Neural cell (in vitro differentiated cells): ENCODE measurements around the gene DENND4C.
"Not testable (repeated sequence)": the region's sequence is repeated elsewhere in the genome, so short reads cannot be mapped to it uniquely, and the experiment has no call there.

ENCODE experiments used
- EP300 ChIP-seq: fragments of 450-650 bp; conservative IDR thresholded peaks from 2 replicates; pipeline ENCODE4 v1.6.1; 2014; ENCODE audit warnings: antibody characterized with exemption, mild to moderate bottlenecking, moderate library complexity; ENCODE audit not compliant: poor library complexity, severe bottlenecking
- EZH2 ChIP-seq: fragments of 200-600, 300-800 bp; shearing (Covaris generic), sonication (generic); IDR thresholded peaks from 2 replicates; pipeline ENCODE4 v1.6.1; 2014; ENCODE audit warnings: antibody characterized with exemption, low read length, borderline replicate concordance, mild to moderate bottlenecking; ENCODE audit not compliant: insufficient read depth, poor library complexity, severe bottlenecking
- POLR2AphosphoS5 ChIP-seq: IDR thresholded peaks from 2 replicates; pipeline ENCODE4 v1.6.1; 2012
- RAD21 ChIP-seq: fragments of 450-650 bp; conservative IDR thresholded peaks from 2 replicates; pipeline ENCODE4 v1.6.1; 2014; ENCODE audit warnings: antibody characterized with exemption, mild to moderate bottlenecking, moderate library complexity
- TAF1 ChIP-seq: IDR thresholded peaks from 2 replicates; pipeline ENCODE4 v1.6.1; 2012; ENCODE audit warnings: low read depth
- TF ChIP-seq, protein P1 (sequence below): fragments of 450-650 bp; IDR thresholded peaks from 2 replicates; pipeline ENCODE4 v1.5.1; 2014; ENCODE audit warnings: antibody characterized with exemption, mild to moderate bottlenecking, moderate library complexity; ENCODE audit not compliant: poor library complexity, severe bottlenecking
- TF ChIP-seq, protein P2 (sequence below): IDR thresholded peaks from 2 replicates; pipeline ENCODE4 v1.6.1; 2012; ENCODE audit warnings: borderline replicate concordance

GRCh38 chr9:19389539-19389938, 159.0 kb downstream of the DENND4C start:
- TF ChIP-seq, protein P1, sequence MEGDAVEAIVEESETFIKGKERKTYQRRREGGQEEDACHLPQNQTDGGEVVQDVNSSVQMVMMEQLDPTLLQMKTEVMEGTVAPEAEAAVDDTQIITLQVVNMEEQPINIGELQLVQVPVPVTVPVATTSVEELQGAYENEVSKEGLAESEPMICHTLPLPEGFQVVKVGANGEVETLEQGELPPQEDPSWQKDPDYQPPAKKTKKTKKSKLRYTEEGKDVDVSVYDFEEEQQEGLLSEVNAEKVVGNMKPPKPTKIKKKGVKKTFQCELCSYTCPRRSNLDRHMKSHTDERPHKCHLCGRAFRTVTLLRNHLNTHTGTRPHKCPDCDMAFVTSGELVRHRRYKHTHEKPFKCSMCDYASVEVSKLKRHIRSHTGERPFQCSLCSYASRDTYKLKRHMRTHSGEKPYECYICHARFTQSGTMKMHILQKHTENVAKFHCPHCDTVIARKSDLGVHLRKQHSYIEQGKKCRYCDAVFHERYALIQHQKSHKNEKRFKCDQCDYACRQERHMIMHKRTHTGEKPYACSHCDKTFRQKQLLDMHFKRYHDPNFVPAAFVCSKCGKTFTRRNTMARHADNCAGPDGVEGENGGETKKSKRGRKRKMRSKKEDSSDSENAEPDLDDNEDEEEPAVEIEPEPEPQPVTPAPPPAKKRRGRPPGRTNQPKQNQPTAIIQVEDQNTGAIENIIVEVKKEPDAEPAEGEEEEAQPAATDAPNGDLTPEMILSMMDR = not testable (repeated sequence)
- TF ChIP-seq POLR2AphosphoS5, EZH2, TAF1, RAD21, EP300: not testable (repeated sequence)
- TF ChIP-seq, protein P2, sequence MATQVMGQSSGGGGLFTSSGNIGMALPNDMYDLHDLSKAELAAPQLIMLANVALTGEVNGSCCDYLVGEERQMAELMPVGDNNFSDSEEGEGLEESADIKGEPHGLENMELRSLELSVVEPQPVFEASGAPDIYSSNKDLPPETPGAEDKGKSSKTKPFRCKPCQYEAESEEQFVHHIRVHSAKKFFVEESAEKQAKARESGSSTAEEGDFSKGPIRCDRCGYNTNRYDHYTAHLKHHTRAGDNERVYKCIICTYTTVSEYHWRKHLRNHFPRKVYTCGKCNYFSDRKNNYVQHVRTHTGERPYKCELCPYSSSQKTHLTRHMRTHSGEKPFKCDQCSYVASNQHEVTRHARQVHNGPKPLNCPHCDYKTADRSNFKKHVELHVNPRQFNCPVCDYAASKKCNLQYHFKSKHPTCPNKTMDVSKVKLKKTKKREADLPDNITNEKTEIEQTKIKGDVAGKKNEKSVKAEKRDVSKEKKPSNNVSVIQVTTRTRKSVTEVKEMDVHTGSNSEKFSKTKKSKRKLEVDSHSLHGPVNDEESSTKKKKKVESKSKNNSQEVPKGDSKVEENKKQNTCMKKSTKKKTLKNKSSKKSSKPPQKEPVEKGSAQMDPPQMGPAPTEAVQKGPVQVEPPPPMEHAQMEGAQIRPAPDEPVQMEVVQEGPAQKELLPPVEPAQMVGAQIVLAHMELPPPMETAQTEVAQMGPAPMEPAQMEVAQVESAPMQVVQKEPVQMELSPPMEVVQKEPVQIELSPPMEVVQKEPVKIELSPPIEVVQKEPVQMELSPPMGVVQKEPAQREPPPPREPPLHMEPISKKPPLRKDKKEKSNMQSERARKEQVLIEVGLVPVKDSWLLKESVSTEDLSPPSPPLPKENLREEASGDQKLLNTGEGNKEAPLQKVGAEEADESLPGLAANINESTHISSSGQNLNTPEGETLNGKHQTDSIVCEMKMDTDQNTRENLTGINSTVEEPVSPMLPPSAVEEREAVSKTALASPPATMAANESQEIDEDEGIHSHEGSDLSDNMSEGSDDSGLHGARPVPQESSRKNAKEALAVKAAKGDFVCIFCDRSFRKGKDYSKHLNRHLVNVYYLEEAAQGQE = not testable (repeated sequence)
